Right ventricle myocardium superior (tissue), 1 donor: Measurements from ENCODE around the gene ATXN1. TPM values are rescaled to one million over a fixed set of nuclear protein-coding genes. Genes with fewer than 3 reads are reported as not detected.

Source experiments
- ATAC-seq: fragments of 200-7000 bp; cut with Tn5 transposase; one replicate; pipeline ENCODE4 v1.9.1; 2020; ENCODE audit warnings: mild to moderate bottlenecking; ENCODE audit not compliant: poor library complexity
- DNase-seq: peaks from one replicate; pipeline ENCODE4 v3.0.0-alpha.2; 2020
- intact Hi-C: fragments of 100-400 bp; cut with DNase I; formaldehyde crosslinking; loops from one replicate; pipeline ENCODE4 v1.11.2; 2022
- total RNA-seq: library from RNA; stranded (reverse); fragmentation: NEBNext Ultra II Directional; extraction: Animal tissue kit (Norgen Biotek cat#: 25700); gene quantifications from one replicate; pipeline ENCODE4 v1.2.1, GENCODE V29; 2021
- donor health status: DM: no; HTN: yes; CAD: no; lungs with severe emphysema.

Gene ATXN1
- total RNA-seq, 1 donor from 2014 or later, result 36.1 TPM

GRCh38 chr6:16730738-16731477, 30.4 kb downstream of the ATXN1 start:
- intact Hi-C loops, result no loop called here
- no peak for ATAC-seq

GRCh38 chr6:16729744-16730143, 31.5 kb downstream of the ATXN1 start:
- ATAC-seq (no peak), DNase-seq (no peak)
- intact Hi-C loops, result no loop called here

More at GRCh38 chr6:16730738-16731477, 30.4 kb downstream of the ATXN1 start:
- DNase-seq, result no peak

- ATAC-seq (no peak), DNase-seq (no peak)
- intact Hi-C loops, result no loop called here
These were observed 32.0 kb downstream of the ATXN1 start for GRCh38 chr6:16729183-16729691.

- intact Hi-C loops, result no loop called here
- DNase-seq (no peak), ATAC-seq (no peak)
These were observed 32.6 kb downstream of the ATXN1 start for GRCh38 chr6:16728513-16729182.

- intact Hi-C loops, result no loop called here
- DNase-seq (no peak), ATAC-seq (peak; percentile 34)
These were observed 33.3 kb downstream of the ATXN1 start for GRCh38 chr6:16727996-16728395.

- intact Hi-C loops, result no loop called here
- ATAC-seq, result no peak
- no peak for DNase-seq
These were observed 36.0 kb downstream of the ATXN1 start for GRCh38 chr6:16725145-16725864.

GRCh38 chr6:16723826-16724225, 37.4 kb downstream of the ATXN1 start:
- no peak for DNase-seq
- peak; percentile 39 for ATAC-seq
- intact Hi-C loops, result no loop called here

GRCh38 chr6:16723402-16723801, 37.9 kb downstream of the ATXN1 start:
- ATAC-seq, result no peak
- intact Hi-C loops, result no loop called here
- no peak for DNase-seq

- no peak for ATAC-seq
These were observed 38.6 kb downstream of the ATXN1 start for GRCh38 chr6:16722630-16723029.

GRCh38 chr6:16721977-16722376, 39.3 kb downstream of the ATXN1 start:
- ATAC-seq, result no peak
- intact Hi-C loops, result no loop called here
- DNase-seq, result no peak

More at GRCh38 chr6:16722630-16723029, 38.6 kb downstream of the ATXN1 start:
- intact Hi-C loops, result no loop called here
- DNase-seq, result no peak

GRCh38 chr6:16720861-16721260, 40.4 kb downstream of the ATXN1 start:
- DNase-seq, result no peak
- ATAC-seq, result no peak
- intact Hi-C loops, result no loop called here

- DNase-seq (no peak), ATAC-seq (no peak)
- intact Hi-C loops, result no loop called here
These were observed 41.8 kb downstream of the ATXN1 start for GRCh38 chr6:16719488-16719887.

- intact Hi-C loops, result no loop called here
- no peak for DNase-seq
- no peak for ATAC-seq
These were observed 42.9 kb downstream of the ATXN1 start for GRCh38 chr6:16718356-16718755.

- no peak for DNase-seq
- ATAC-seq, result no peak
- intact Hi-C loops, result no loop called here
These were observed 43.9 kb downstream of the ATXN1 start for GRCh38 chr6:16717275-16717942.

- ATAC-seq, result no peak
- no peak for DNase-seq
- intact Hi-C loops, result no loop called here
These were observed 44.9 kb downstream of the ATXN1 start for GRCh38 chr6:16716321-16716858.

GRCh38 chr6:16713597-16713996, 47.7 kb downstream of the ATXN1 start:
- DNase-seq (no peak), ATAC-seq (no peak)
- intact Hi-C loops, result no loop called here

- intact Hi-C loops, result no loop called here
- ATAC-seq (peak; percentile 87), DNase-seq (peak; percentile 65)
These were observed 48.3 kb downstream of the ATXN1 start for GRCh38 chr6:16712931-16713484.

GRCh38 chr6:16712255-16712930, 48.9 kb downstream of the ATXN1 start:
- intact Hi-C loops, result no loop called here
- ATAC-seq, result peak; percentile 24
- DNase-seq, result no peak
